SK-N-SH (cell line): ENCODE measurements around the gene ME1.

Experiments used
- CTCF ChIP-seq: fragments of 200-600 bp; sonication (generic); IDR thresholded peaks from 2 replicates; pipeline ENCODE4 v1.6.1; 2017; ENCODE audit warnings: antibody characterized with exemption, mild to moderate bottlenecking, moderate library complexity
- EZH2phosphoT487 ChIP-seq: fragments of 200-600 bp; sonication (generic); IDR thresholded peaks from 2 replicates; pipeline ENCODE4 v1.6.1; 2017; ENCODE audit warnings: low read depth, mixed run types, mild to moderate bottlenecking, antibody characterized with exemption, moderate library complexity, borderline replicate concordance
- NFIC ChIP-seq: IDR thresholded peaks from 2 replicates; pipeline ENCODE4 v1.4.0; 2012; ENCODE audit warnings: borderline replicate concordance
- NRF1 ChIP-seq: IDR thresholded peaks from 2 replicates; pipeline ENCODE4 v1.6.1; 2012; ENCODE audit warnings: low read depth, mild to moderate bottlenecking, low read length
- POLR2AphosphoS5 ChIP-seq: IDR thresholded peaks from 2 replicates; pipeline ENCODE4 v1.6.1; 2012; ENCODE audit warnings: low read depth, low read length
- REST ChIP-seq: IDR thresholded peaks from 2 replicates; pipeline ENCODE4 v1.6.1; 2012; ENCODE audit warnings: mild to moderate bottlenecking, low read depth, low read length, moderate library complexity

GRCh38 chr6:83368577-83368976 is 62.3 kb downstream of the ME1 start:
- no peak for TF ChIP-seq REST
- no peak for TF ChIP-seq NRF1
- TF ChIP-seq CTCF = no peak
- TF ChIP-seq EZH2phosphoT487 = no peak
- TF ChIP-seq NFIC = no peak
- TF ChIP-seq POLR2AphosphoS5 = no peak
